Uterus (tissue), 4 donors: ENCODE data around the gene ASPHD1. TPM values are rescaled to one million over a fixed set of nuclear protein-coding genes. Genes with fewer than 3 reads are reported as not detected.

Experiments
- DNase-seq, 2 donors: peaks; one replicate each; pipeline ENCODE4 v3.0.0-alpha.2; 2019 to 2020
- H3K27ac ChIP-seq, 2 donors: fragments of 200-600 bp; sonication (generic); 1 replicate in 1 of 2; 2 replicates in 1 of 2; pipeline ENCODE4 v1.5.1; 2016 to 2018
- H3K27me3 ChIP-seq, 2 donors: fragments of 200-600 bp; sonication (generic); one replicate each; pipeline ENCODE4 v1.5.1; 2018 to 2019; ENCODE audit warnings: control low read depth in 1 of 2
- H3K36me3 ChIP-seq, 2 donors: fragments of 200-600 bp; sonication (generic); one replicate each; pipeline ENCODE4 v1.5.1; 2019; ENCODE audit warnings: control low read depth in 1 of 2
- H3K4me1 ChIP-seq, 2 donors: fragments of 200-600 bp; sonication (generic); one replicate each; pipeline ENCODE4 v1.5.1; 2018 to 2019; ENCODE audit warnings: control low read depth in 1 of 2
- H3K4me3 ChIP-seq, 2 donors: fragments of 200-600 bp; sonication (generic); 1 replicate in 1 of 2; 2 replicates in 1 of 2; pipeline ENCODE4 v1.5.1; 2018 to 2019; ENCODE audit warnings: mild to moderate bottlenecking in 1 of 2
- H3K9me3 ChIP-seq, 2 donors: fragments of 200-600 bp; sonication (generic); one replicate each; pipeline ENCODE4 v1.5.1; 2019; ENCODE audit warnings: control low read depth in 1 of 2
- CTCF ChIP-seq, 4 experiments: fragments of 200-600 bp in 2 of 4; fragments of 450-650 bp in 2 of 4; sonication (generic) in 2 of 4; IDR thresholded peaks; one replicate each; pipeline ENCODE4 v1.5.1; 2016 to 2019; ENCODE audit warnings: antibody characterized with exemption in 4 of 4, mild to moderate bottlenecking in 2 of 4, moderate library complexity in 1 of 4
- POLR2A ChIP-seq, 2 donors: fragments of 450-650 bp; IDR thresholded peaks; one replicate each; pipeline ENCODE4 v1.6.1; 2016; ENCODE audit warnings: antibody characterized with exemption in 2 of 2, mild to moderate bottlenecking in 1 of 2, moderate library complexity in 1 of 2
- intact Hi-C: fragments of 100-400 bp; cut with DNase I; formaldehyde crosslinking; loops from one replicate; pipeline ENCODE4 v1.15.1; 2023; ENCODE audit warnings: low total_unique reads
- total RNA-seq, 4 donors: library from RNA; depleted of rRNA in 3 of 4; stranded (reverse); fragments of >200 nt in 3 of 4; gene quantifications; one replicate each; pipeline versions ENCODE4 v1.1.0 to v1.2.4, GENCODE V29; 2014 to 2023
- donor health status: DM: yes; HTN: yes; CAD: no.

ASPHD1 gene
- total RNA-seq, 4 donors from 2014 or later = 0.61 to 1.0 (median 1.0) TPM; not detected in 1

GRCh38 chr16:29900888-29901606 is 759 bp downstream of the ASPHD1 start:
- Histone ChIP-seq H3K9me3 (no peaks in the 10 kb centered on the region), H3K27ac (no peak overlapping the region), H3K4me3 (peak overlapping the region in 1 of 2 donors; percentile 46), H3K4me1 (no peaks in the 10 kb centered on the region), H3K27me3 (no peaks in the 10 kb centered on the region), H3K36me3 (no peaks in the 10 kb centered on the region)
- no peak for DNase-seq
- intact Hi-C loops = no loop called here
- TF ChIP-seq CTCF (IDR thresholded peaks at IDR 0.05) = no peak
- TF ChIP-seq POLR2A (IDR thresholded peaks at IDR 0.05) = no peak

DNA sequence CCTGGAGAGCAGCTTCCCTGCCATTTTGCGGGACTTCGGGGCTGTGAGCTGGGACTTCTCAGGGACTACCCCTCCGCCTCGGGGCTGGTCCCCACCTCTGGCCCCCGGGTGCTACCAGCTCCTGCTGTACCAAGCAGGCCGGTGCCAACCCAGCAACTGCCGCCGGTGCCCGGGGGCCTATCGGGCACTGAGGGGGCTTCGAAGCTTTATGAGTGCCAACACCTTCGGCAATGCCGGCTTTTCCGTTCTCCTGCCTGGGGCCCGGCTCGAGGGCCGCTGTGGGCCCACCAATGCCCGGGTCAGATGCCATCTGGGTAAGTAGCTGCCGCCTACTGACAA is 1.3 kb downstream of the ASPHD1 start:
- intact Hi-C loops = no loop called here
- Histone ChIP-seq H3K36me3 (no peaks in the 10 kb centered on the region), H3K9me3 (no peaks in the 10 kb centered on the region), H3K4me3 (no peak overlapping the region), H3K27me3 (no peaks in the 10 kb centered on the region), H3K27ac (no peak overlapping the region), H3K4me1 (no peaks in the 10 kb centered on the region)
- TF ChIP-seq POLR2A (IDR thresholded peaks at IDR 0.05) = no peak
- TF ChIP-seq CTCF (IDR thresholded peaks at IDR 0.05) = no peak
- no peak for DNase-seq

DNA sequence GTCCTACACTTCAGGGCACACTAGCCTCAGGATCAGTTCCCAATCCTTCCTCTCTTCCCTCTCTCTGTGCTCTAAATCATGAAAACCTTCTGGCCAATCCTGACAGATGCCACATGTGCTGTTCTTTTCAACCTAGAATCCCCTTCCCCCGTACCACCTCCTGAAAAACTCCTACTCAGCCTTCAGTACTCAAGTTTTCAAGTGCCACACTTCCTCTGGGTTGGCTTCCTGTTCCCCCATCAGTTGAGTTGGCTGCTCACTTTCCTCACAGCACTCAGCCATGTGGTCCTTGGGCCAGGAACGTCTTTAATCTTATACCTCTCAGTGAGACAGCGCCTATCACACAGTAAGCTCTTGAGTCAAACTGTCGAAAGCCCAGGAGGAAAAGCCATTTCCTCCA is 3.3 kb downstream of the ASPHD1 start:
- no peak for DNase-seq
- no peaks in the 10 kb centered on the region for H3K36me3 ChIP-seq
- no peaks in the 10 kb centered on the region for H3K27me3 ChIP-seq
- no peak overlapping the region for H3K4me3 ChIP-seq
- intact Hi-C loops = no loop called here
- H3K27ac ChIP-seq = no peak overlapping the region
- no peaks in the 10 kb centered on the region for H3K9me3 ChIP-seq
- TF ChIP-seq POLR2A (IDR thresholded peaks at IDR 0.05) (no peak), CTCF (IDR thresholded peaks at IDR 0.05) (no peak)
- no peaks in the 10 kb centered on the region for H3K4me1 ChIP-seq

DNA sequence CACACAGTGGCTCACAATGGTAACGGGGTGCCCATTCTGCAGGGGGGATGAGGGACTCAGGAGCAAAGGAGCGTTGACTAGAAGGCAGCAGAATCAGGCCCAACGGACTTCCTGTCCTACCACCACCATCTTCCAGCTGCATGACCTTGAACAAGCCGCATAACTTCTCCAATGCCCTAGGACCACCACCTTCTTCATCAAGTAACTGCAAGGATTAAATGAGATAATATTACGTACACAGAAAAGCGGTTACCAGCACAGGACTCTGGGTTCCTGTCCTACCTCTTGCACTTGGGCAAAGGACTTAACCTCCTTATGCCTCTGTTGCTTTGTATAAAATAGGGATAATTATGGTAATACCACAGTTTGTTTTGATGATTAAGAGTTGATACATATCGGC is 4.7 kb downstream of the ASPHD1 start:
- no peaks in the 10 kb centered on the region for H3K4me1 ChIP-seq
- H3K9me3 ChIP-seq = no peaks in the 10 kb centered on the region
- no peak overlapping the region for H3K27ac ChIP-seq
- TF ChIP-seq CTCF (IDR thresholded peaks at IDR 0.05) (no peak), POLR2A (IDR thresholded peaks at IDR 0.05) (no peak)
- H3K4me3 ChIP-seq = no peak overlapping the region
- no peak for DNase-seq
- intact Hi-C loops = no loop called here
- no peaks in the 10 kb centered on the region for H3K27me3 ChIP-seq
- no peaks in the 10 kb centered on the region for H3K36me3 ChIP-seq

DNA sequence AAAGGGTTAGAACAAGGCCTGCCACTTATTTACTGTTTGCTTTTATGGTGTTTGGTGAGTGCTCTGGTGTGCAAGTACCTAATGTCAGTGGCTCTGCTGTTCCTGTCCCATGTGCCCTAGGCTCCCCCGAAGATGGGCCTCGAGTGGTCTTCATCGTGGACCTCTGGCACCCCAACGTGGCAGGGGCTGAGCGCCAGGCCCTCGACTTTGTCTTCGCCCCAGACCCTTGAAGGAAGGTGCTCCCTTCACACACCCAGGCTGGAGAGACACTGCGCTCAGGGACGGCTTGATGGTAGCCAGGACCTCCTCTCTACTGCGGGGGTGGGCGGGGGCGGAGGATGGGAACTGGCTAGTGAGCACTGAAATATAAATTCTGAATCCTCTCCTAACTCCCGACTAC is 5.4 kb downstream of the ASPHD1 start:
- no peak for DNase-seq
- no peak for TF ChIP-seq POLR2A (IDR thresholded peaks at IDR 0.05)
- no peak for TF ChIP-seq CTCF (IDR thresholded peaks at IDR 0.05)
- H3K36me3 ChIP-seq = no peaks in the 10 kb centered on the region
- no peaks in the 10 kb centered on the region for H3K4me1 ChIP-seq
- H3K9me3 ChIP-seq = no peaks in the 10 kb centered on the region
- intact Hi-C loops = no loop called here
- no peak overlapping the region for H3K27ac ChIP-seq
- H3K27me3 ChIP-seq = no peaks in the 10 kb centered on the region
- H3K4me3 ChIP-seq = no peak overlapping the region
